SU-DHL-6 (cell line): ENCODE results near the gene SP110.

Experiments used
- CTCF ChIP-seq: fragments of 200-600 bp; sonication (generic); IDR thresholded peaks from one replicate; pipeline ENCODE4 v1.5.1; 2017; ENCODE audit warnings: antibody characterized with exemption, mild to moderate bottlenecking, low read length, moderate library complexity; ENCODE audit not compliant: insufficient read depth, poor library complexity, severe bottlenecking
- EZH2phosphoT487 ChIP-seq: fragments of 200-600 bp; sonication (generic), shearing (Covaris generic); conservative IDR thresholded peaks from 2 replicates; pipeline ENCODE4 v1.6.1; 2018; ENCODE audit warnings: mild to moderate bottlenecking, antibody characterized with exemption, low read length, moderate library complexity, mixed read lengths

DNA sequence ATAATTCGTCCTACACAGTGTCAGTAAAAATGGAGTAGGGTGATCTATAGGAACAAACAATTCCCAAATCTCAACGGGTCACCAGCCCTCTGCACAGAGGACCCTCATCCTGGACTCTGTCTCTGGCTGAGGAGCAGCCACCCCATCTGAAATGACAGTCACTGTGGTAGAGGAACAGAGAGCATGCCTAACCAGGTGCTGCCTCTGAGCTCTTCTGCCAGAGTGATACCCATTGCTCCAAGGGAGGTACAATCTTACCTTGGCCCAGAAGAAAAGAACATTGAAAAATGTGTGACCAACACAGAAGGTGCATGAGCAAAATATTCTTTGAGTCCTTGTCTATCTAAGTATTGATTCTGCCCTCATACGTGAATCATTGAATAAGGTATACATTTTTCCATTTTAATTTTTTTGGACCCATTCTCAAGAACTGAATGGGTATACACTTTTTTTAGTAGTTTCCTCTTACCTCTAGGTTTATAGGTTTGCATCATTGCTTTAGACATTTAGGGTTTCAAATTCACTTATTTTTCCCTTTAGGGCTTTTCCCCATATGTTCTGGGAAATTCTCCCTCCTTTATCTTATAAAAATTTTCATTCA lies 14.4 kb upstream of the SP110 start:
- TF ChIP-seq CTCF (no peak), EZH2phosphoT487 (no peak)
